Subcutaneous adipose tissue (tissue), 4 donors: ENCODE results near the gene UNC79. TPM values are rescaled to one million over a fixed set of nuclear protein-coding genes. Genes with fewer than 3 reads are reported as not detected.

Experiments used
- CTCF ChIP-seq: fragments of 450-650 bp; IDR thresholded peaks from one replicate; pipeline ENCODE4 v1.5.1; 2016; ENCODE audit warnings: low read depth, mild to moderate bottlenecking, control low read depth, antibody characterized with exemption, moderate library complexity
- small RNA-seq: library from RNA; depleted of rRNA; stranded (forward); fragments of <200 nt; gene quantifications from one replicate; pipeline ENCODE3, GENCODE V24; 2016
- total RNA-seq, 4 donors: library from RNA; depleted of rRNA; stranded (reverse); fragments of >200 nt; gene quantifications; one replicate each; pipeline ENCODE4 v1.1.0, GENCODE V29; 2016

UNC79 gene
- total RNA-seq, 4 donors from 2014 or later = 0.16 to 0.75 (median 0.28) TPM

- TF ChIP-seq CTCF = no peak
These were observed 321.4 kb downstream of the UNC79 start for GRCh38 chr14:93751946-93752655.

GRCh38 chr14:93752980-93753561 lies 322.3 kb downstream of the UNC79 start:
- TF ChIP-seq CTCF = no peak

DNA sequence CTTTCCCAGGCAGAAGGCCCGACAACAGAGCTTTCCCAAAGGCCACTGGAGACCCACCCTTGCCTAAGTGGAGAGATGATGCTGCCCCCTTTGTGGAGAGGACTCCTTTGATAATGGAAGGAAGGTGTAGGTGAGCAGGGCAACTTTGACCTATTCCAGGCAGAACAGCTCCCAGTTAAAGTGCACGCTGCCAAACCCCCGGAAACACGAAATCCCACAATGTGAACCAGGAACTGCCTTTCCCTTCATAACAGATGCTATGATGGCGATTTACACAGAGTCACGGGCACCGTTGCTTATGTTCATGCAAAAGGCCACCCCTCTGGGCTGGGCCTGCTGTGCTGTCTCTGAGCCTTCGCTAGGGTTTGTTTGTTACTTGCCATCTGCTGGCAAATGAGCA lies 322.9 kb downstream of the UNC79 start:
- no peak for TF ChIP-seq CTCF

DNA sequence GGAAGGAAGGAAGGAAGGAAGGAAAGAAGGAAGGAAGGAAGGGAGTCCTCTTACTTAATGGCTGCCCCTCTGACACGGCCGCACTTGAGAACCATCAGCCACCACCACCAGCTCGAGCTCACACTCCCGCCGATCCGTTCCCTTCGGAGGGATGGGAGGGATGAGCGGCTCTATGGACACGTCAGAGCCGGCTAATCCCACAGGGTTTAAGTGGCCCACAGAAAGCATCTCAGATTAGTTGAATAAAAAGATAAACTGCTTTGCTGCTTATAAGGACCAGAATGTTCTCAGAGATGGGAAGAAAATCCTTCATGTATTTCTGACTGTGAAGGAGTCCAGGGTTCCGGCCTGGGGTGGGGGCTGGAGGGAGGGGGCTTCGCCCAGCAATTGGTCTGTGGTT lies 326.5 kb downstream of the UNC79 start:
- TF ChIP-seq CTCF = no peak

Small RNAs within 50 kb of the gene (small RNA-seq; reads per million reads assigned to genes)
- gene RF00019 = 0.49 reads per million
- gene RF02271 = not detected
- not detected for gene RNU6-1258P

Other genes with a start within 250 kb of the UNC79 start
- 10 to 100 TPM; 12.6 to 31.6 (median 27.4) TPM for gene MOAP1, start 246.0 kb upstream of the UNC79 start, total RNA-seq
- gene LYSET, start 245.6 kb upstream of the UNC79 start, total RNA-seq = 10 to 100 TPM in 3 of 4 donors, 1 to 10 TPM in 1; 9.4 to 26.9 (median 17.3) TPM
- gene GON7, start 223.9 kb upstream of the UNC79 start, total RNA-seq = 10 to 100 TPM in 3 of 4 donors, 1 to 10 TPM in 1; 8.9 to 12.7 (median 11.5) TPM
- gene UBR7, start 223.7 kb upstream of the UNC79 start, total RNA-seq = 10 to 100 TPM; 20.4 to 30.8 (median 25.8) TPM
- 10 to 100 TPM; 20.1 to 37.0 (median 23.7) TPM for gene BTBD7, start 97.9 kb upstream of the UNC79 start, total RNA-seq
- gene COX8C, start 83.8 kb upstream of the UNC79 start, total RNA-seq = not detected